Stimulated activated CD8-positive, alpha-beta memory T cell treated with anti-CD3 and anti-CD28 coated beads, Interleukin-4, amount 100 ng/mL, for 24 hours (primary cell): ENCODE measurements around the gene POLR2B.
"Not testable (repeated sequence)": the region's sequence is repeated elsewhere in the genome, so short reads cannot be mapped to it uniquely, and the experiment has no call there.

Experiments used
- DNase-seq: peaks from one replicate; pipeline ENCODE4 v3.0.0-alpha.2; 2020; ENCODE audit warnings: low read depth

Gene POLR2B

DNA sequence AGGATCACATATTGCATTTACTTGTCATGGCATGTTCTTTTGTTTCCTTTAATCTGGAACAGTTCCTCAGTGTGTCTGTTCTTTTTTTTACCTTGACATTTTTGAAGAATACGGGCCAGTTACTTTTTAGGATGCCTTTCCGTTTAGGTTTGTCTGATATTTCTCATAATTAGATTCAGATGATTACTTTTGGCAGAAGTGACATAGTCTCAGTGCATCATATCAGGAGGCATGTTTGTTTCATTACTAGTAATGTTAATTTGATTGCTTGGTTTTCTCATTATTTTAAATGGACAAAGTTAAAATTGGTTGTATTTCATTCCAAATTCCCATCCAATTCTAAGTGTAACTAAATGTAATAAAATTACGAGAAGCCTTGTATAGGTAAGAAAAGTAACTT, 8.3 kb downstream of the POLR2B start:
- DNase-seq, result no peak

DNA sequence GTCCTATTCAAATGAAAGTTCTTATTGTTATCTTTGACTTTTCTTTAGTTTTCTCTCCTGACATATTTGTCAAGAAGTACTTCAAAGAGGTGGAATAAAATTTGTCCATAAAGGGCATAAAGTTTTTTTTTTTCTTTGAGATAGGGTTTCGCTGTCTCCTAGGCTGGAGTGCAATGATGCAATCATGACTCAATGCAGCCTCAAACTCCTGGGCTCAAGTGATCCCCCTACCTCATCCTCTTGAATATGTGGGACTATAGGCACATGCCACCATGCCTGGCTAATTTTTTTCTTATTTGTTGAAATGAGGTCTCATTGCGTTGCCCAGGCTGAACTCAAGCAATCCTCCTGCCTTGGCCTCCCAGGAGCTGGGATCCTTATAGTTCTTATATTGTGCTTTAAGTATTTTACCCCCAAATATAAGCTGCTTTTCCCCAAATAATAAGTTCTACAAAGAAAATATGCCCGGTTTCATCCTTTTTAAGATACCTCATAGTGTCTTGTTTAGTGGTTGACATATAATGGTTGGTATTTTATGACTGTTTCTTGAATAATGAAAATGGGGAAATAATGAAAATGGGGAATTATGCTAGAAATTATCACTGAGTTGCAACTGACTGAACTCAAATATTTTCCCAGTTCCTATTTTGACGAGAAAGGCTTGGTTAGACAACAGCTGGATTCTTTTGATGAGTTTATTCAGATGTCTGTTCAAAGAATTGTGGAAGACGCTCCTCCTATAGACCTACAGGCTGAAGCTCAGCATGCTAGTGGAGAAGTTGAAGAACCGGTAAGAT, 11.6 kb downstream of the POLR2B start:
- no peak for DNase-seq

DNA sequence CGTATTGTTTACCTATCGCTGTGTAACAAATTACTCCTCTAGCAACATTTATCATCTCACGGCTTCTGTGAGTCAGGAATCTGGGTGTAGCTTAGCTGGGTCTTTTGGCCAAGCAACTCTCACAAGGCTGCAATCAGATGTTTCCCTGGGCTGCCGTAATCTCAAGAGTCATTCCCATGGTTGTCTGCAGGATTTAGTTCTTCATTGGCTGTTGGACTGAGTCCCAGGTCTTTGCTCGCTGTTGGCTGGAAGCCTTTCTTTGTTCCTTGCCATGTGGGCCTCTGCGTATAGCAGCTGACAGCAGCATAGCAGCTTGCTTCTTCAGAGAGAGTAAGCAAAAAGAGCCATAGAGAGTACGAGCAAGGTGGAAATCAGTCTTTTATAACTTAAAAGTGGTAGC, 16.8 kb downstream of the POLR2B start:
- no peak for DNase-seq

DNA sequence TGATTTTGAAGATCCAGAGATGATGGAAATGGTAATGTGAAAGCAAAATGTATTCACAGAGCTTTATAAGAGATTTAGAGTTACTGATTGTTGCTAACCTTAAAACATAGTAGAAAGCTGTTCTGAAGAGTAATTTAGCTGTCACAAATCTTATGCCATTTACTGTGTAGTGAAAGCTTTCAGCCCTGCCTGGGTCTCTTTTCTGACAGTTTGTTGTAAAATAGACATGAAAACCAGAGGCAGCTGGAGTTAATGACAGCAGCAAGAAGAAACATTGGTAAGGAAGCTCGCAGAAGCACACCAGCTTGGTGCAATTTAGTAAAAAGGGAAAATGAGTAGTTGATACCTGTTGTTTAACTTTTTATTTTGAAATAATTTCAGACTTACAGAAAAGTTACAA, 21.1 kb downstream of the POLR2B start:
- no peak for DNase-seq

DNA sequence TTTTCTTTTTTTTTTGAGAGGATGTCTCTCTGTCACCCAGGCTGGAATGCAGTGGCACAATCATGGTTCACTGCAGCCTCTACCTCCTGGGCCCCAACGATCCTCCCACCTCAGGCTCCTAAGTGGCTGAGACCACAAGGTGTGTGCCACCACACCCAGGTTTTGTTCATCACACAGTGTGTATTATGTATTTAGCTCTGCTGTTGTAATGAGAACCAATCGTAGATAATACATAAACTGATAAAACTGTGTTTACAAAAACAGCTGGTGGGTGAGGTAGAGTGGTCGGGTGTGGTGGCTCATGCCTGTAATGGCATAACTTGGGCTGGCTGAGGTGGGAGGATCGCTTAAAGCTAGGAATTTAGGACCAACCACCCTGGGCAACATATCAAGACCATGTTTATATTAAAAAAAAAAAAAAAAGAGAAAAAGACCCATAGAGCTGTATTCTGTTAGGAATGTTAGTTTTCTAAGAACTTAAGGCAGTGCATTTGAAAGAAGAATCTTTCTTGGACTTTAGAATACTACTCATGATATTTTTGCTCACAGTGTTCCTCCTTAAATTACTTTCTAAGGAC, 34.9 kb downstream of the POLR2B start:
- no peak for DNase-seq

DNA sequence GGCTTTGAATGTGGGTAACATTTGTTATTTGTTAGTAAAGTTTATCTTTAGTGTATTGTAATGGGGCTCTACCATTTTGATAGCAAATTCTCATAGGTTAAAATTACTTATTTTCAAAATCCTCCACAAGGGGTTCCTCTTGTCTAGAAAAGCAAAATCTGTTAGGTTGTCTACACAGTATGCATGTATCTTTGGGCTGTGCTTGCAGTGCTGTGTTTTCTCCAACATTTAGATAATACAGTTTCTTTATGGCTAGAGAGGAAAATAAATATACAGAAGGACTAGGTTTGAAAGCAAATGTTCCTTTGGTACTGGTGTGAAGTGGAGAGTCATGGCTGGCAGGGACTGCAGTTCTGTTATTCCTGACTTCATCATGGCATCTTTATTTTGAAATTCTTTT, 40.3 kb downstream of the POLR2B start:
- DNase-seq, result no peak

DNA sequence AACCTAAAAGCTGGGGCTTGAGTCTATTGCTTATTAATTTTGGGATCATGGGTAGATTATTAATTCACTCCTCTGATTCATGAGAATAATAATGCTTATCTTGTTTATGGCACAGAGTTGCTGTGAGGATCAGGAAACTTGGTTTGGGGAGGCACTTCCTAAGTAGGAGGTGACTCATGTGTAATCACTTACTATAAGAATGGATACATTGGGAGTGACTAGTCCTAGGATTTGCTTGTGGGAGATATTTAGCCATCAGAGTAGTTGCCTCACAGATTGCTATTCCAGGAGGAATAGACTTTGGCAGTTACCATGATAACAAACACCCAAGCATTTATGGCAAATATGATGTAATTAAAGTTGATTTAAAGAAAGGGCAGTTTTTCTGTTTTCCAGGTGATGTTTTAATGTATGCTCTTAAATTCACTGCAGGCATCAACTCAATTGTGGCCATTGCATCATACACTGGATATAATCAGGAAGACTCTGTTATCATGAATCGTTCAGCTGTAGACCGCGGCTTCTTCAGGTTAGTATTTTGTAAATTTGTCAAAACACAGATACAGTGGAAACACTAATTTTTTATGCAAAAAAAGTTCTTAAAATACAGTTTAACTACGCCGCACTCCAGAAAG, 41.9 kb downstream of the POLR2B start:
- DNase-seq, result no peak

DNA sequence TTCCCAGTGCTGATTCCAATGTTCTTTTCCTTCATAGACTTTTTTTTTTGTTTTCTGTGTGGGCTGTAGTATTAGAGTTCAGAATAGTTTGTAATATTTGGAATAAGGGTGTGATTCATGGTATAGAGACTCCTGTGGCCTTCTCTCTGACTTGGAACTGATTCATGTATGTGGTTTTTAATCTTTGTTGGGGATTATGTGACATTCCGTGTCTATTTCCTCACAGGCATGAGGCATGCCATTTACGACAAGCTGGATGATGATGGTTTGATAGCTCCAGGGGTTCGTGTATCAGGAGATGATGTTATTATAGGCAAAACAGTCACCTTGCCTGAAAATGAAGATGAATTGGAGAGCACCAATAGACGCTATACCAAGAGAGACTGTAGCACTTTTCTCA, 44.4 kb downstream of the POLR2B start:
- no peak for DNase-seq

DNA sequence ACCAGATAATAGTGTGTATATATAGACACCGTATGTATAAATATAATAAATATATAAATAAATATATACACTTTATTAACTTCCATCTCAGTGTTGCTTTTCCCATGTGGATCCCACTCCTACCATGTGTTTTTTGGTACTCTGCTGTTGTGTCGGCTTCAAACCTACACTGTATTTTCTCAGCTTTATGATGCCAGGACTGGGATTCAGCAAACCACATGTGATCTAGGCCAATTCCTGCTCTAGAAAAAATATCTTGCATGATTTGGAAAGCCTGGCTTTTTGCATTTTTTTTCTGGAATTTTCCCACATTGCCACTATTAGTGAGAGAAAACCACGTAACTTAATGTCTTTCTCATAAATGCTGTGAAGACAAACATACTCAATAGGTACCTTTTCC, 55.8 kb downstream of the POLR2B start:
- DNase-seq, result no peak

DNA sequence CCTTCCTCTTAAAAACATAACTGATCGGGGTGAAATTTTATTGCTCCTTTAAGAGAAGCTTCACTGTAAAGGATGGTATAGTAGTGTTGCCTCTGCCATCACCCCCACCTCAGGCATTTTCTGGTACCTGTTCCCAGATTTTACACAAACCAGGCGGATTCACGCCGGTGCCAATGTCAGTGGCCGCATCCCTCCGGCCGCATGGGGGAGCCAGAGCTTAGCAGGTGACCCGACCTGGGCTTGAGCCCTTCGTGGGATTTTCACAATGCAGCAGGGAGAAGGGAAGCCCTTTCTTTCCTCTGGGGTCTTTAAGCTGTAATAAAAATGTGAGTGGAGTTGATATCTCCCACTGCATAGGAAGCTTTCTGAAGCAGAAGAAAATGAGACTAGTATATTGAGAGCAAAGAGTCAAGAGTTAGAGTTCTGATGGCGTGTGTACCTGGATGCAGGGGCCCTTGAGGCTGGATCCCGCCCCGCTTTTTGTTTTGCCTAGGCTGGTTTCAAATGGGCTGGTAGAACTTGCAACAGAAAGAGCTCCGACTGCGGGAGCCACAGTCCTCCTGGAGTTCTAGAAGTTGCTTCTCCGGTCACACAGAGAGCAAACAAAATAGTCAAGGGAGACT, 59.4 kb downstream of the POLR2B start:
- DNase-seq, result peak; percentile 6

DNA sequence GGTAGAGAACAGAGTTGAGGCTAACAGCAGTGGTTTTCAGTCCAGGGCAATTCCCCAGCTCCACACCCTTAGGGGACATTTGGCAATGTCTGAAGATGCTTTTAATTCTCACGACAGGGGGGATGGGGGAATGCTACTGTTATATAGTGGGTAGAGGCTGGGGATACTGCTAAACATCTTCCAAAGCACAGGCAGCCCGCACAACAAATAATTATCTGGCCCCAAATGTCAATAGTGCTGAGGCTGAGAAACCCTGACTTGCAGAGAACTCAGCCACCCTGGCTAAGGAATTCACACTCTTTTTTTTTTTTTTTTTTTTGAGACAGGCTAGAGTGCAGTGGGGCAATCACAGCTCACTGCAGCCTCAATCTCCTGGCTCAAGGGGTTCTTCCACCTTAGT, 60.6 kb downstream of the POLR2B start:
- no peak for DNase-seq

DNA sequence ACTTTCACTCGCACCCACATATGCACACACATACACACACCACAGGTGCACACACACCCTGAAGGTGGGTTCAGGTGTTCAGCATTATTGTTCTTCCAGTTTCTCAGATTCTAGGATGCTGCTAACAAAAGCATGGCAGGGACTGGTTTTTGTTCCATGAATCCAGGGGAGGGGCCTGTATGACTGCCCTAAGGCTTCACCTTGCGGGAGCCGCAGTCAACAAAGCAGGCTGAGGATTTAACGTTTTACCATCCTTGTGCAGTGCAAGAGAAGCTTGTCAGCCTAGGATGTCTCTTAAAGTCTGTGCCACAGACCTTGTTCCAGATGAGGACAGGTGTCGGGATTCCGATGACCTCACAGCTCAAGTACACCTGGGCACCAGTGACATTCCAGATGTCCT, 61.8 kb downstream of the POLR2B start:
- DNase-seq, result no peak

DNA sequence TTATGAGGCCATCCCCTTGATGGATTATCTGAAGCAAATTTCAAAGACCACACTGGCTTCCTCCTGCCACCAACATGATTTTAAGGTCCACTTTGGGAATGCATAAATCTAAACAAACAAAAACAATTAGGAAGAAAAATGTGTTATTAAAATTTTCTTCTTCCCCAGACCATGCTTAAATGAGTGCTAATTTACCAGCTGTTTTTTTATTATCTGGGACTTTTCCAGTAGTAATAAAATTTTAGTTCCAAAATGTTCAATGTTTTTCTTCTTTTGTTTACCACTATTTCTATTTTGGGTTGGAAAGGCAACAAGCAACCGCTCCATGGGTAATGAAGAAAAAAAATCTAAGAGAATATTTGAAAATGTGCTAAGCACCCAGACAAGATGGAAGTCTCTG, 62.3 kb downstream of the POLR2B start:
- DNase-seq, result no peak

DNA sequence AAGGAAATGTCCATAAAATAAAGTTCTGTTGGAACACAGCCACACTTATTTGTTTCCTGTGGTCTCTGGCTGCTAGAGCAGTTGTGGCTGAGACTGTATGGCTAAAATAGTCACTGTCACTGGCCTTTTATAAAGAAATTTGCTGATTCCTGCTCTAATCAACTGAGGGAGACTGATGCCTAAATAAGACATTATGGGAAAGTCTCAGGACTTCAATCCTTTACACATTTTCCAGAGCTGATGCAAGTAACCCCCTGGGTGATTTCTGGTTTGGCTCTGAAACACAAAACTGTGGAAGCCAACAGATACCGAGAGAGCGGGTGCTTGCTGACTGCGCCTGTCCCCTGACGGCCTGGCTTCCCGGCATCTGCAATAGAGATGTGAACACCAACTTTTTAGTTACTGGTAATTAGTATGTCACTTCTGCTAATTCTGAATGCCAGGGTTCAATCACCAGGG, 64.0 kb downstream of the POLR2B start:
- DNase-seq, result no peak

DNA sequence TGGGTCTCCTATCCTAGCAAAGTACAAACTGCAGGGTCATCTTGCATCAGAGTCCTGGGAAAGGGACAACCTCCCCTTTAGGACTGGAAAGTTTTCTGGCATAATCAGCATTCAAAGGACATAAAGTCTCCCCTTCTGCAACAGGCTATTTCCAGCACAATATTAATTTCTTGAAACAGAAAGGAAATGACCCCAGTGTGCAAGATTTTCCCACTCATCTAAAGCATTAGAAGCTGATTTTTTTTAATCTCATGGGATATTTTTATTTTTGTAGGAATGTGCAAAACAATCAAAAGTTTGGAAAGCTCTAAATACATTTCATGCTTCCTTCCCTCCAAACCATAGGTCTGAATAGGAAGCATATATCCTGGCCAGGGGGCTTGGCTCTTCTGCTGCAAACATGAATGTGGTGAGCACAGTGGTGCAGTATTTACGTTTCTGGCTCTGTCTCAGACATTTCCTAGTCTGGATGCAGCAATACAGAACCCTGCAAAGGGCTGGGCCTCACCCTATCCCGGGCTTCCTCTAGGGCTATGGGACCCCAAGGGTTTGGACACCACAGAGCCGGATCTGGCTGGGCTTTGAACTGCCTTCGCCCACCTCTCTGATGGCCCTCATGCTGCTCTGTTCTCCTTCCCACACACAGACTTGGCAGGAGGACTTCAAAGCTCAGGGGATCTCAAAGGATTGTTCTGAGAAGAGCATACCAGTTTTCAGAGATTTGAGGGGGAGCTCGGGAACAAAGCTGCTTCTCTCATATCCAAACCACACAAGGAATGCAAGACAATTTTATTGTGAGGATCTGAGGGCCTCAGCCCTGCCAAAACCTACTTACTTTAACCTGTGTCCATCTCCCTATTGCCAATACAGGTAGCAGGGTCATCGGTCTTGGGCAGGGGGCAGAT, 64.9 kb downstream of the POLR2B start:
- no peak for DNase-seq

DNA sequence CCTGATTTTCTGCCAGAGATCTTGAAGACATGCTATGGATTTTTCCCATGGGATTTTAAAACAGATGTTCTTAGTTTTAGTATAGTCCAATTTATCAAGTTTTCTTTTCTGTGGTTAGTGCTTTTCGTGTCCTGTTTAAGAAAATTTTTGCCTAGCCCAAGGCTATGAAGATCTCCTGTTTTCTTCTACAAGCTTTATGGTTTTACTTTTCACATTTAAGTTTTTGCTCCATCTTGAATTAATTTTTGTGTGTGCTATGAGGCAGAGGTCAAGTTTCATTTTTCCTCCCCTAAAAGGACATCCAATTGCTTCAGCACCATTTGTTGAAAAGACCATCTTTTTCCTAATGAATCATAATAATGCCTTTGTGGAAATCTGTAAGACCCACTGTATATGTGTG, 65.6 kb downstream of the POLR2B start:
- no peak for DNase-seq

DNA sequence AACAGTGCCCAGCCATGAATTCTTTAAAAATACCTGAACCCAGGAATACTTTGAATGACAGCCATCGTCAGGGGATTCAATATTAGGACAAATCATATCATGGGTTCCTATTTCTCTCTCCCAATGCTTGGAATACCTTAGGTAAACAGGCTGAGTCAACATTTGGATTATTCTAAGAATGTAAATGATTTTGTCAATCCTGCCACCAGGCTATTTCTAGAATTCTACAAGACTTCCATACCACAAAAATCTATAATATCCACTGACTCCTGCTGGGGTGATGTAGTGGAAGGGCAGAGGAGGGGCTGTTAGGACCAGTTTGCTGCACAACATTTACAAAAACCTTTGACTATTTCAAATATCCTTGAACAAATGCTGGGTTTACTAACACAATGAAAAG, 66.3 kb downstream of the POLR2B start:
- DNase-seq, result no peak

DNA sequence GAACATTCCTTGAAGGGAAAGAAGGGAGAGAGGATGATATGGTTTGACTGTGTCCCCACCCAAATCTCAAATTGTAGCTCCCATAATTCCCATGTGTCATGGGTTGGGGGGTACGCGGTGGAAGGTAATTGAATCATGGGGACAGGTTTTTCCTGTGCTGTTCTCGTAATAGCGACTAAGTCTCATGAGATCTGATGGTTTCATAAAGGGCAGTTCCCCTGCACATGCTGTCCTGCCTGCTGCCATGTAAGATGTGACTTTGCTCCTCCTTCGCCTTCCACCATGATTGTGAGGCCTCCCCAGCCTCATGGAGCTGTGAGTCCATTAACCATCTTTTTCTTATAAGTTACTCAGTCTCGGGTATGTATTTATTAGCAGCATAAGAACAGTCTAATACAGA, 68.3 kb downstream of the POLR2B start:
- not testable (repeated sequence) for DNase-seq

DNA sequence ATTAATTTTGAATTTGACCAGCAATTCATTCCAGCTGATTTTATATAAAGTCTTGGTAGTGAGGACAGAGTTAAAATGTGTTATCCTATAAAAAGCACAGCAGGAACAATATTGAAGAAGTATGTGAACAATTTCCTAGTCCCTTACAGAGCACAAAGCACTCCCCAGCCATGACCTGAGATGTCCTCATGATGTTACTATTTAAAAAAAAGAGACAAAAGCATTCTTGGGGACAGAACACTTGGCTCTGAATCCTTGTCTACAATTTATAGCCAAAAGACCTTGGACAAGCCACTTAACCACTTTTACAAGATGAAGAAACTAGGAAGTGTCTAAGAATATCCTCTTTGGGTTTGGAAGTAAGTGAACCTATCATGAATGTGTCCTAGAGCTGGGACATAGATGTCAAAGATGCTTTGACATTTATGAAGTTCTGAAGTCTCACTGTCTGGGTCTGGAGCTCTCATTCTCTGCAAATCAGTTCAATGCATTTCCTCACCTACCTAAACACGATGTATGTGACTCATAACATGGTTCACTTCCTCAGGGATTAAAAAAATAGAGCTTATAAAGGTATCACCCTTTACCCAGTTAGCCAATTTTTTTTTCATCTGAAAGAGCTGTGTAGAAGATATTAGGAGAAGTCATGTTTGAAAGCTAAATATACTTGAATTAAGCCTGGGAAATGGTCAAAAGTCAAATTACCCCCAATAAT, 70.1 kb downstream of the POLR2B start:
- DNase-seq, result no peak

DNA sequence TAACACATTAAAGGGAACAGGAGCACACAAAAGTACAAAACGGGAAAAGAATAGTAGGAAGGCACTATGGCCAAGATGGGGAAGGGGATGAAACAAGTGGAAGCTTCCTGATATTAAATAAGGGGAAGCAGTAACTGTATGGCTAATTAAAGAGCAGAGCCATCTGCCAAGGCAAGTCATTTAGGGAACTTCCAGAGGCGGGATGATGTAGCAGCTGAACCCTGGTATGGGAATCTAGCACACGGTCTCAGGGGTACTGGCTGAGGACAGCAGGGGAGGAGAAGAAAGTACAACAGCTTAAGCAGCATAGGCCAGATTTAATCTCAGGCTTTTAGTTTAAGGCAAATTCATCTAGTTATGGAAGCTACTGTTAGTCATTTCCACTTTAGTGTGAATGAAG, 72.4 kb downstream of the POLR2B start:
- no peak for DNase-seq

DNA sequence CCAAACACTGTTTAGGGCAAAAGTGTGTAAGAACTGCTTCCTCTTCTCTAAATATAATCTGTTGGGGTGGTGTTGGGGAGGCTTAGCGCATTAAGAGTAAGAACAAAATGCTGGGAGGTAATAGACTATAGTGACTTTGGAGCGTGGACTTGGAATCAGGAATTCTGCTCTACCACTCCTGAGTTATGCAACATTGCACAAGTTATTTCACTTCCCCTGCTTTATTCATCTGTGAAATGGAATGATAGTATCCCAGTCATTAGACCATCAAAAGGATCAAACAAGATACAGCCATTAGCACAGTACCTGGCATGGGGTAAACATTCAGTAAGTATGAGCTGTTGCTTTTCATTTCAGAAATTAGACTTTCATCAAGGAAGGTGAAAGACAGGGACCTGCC, 72.8 kb downstream of the POLR2B start:
- DNase-seq, result no peak
